Mesothelial cell of epicardium (in vitro differentiated cells): ENCODE measurements around the gene SCUBE3. TPM values are rescaled to one million over a fixed set of nuclear protein-coding genes. Genes with fewer than 3 reads are reported as not detected.

Source experiments
- DNase-seq, 2 experiments: peaks; one replicate each; pipeline ENCODE4 v3.0.0; 2021; ENCODE audit warnings: low spot score in 2 of 2; ENCODE audit not compliant: unreplicated experiment in 2 of 2
- H3K27ac Mint-ChIP-seq: 2 replicates; pipeline ENCODE4 v1.8.0; 2021; ENCODE audit warnings: mixed read lengths
- H3K27me3 Mint-ChIP-seq: 2 replicates; pipeline ENCODE4 v1.8.0; 2021; ENCODE audit warnings: low read depth, mixed read lengths
- H3K36me3 Mint-ChIP-seq: 2 replicates; pipeline ENCODE4 v1.8.0; 2021; ENCODE audit warnings: mixed read lengths
- H3K4me1 Mint-ChIP-seq: 2 replicates; pipeline ENCODE4 v1.8.0; 2021; ENCODE audit warnings: mixed read lengths
- H3K4me3 Mint-ChIP-seq: 2 replicates; pipeline ENCODE4 v1.8.0; 2021; ENCODE audit warnings: mild to moderate bottlenecking, moderate library complexity, mixed read lengths
- H3K9me3 Mint-ChIP-seq: 2 replicates; pipeline ENCODE4 v1.8.0; 2021; ENCODE audit warnings: mixed read lengths
- total RNA-seq: library from RNA; stranded (reverse); gene quantifications from 3 replicates; pipeline ENCODE4 v1.2.1, GENCODE V29; 2021
- TF ChIP-seq, protein P1 (sequence below): fragments of 200-600 bp; sonication (generic); IDR thresholded peaks from one replicate; pipeline ENCODE4 v1.5.0; 2021; ENCODE audit warnings: antibody characterized with exemption; ENCODE audit not compliant: unreplicated experiment

Gene SCUBE3
- total RNA-seq, 1 donor from 2014 or later: 54.8 TPM

DNA sequence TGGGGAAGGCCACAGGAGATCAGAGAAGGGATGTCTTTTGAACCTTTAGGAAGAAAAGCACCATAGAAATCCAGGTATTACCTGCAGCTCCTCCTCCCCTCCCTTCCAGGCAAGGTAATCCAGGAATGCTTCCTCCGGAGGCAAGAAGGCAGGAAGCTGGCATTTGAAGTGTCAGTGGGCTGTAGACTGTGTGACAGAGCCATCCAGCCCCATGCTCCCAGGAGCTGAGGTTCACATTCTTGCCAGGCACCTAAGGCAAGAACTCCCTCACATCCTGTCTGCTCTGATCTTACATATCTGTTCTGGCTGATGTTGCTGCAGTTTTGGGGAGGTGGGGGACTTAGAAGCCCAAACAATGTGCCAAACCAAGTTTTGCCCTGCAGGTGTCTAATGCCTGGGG is 27.8 kb upstream of the SCUBE3 start:
- no peaks in the 10 kb centered on the region for H3K36me3 Mint-ChIP-seq
- H3K27ac Mint-ChIP-seq: no peak overlapping the region
- no peak for DNase-seq
- H3K27me3 Mint-ChIP-seq: no peaks in the 10 kb centered on the region
- no peaks in the 10 kb centered on the region for H3K9me3 Mint-ChIP-seq
- H3K4me3 Mint-ChIP-seq: no peak overlapping the region
- TF ChIP-seq, protein P1, sequence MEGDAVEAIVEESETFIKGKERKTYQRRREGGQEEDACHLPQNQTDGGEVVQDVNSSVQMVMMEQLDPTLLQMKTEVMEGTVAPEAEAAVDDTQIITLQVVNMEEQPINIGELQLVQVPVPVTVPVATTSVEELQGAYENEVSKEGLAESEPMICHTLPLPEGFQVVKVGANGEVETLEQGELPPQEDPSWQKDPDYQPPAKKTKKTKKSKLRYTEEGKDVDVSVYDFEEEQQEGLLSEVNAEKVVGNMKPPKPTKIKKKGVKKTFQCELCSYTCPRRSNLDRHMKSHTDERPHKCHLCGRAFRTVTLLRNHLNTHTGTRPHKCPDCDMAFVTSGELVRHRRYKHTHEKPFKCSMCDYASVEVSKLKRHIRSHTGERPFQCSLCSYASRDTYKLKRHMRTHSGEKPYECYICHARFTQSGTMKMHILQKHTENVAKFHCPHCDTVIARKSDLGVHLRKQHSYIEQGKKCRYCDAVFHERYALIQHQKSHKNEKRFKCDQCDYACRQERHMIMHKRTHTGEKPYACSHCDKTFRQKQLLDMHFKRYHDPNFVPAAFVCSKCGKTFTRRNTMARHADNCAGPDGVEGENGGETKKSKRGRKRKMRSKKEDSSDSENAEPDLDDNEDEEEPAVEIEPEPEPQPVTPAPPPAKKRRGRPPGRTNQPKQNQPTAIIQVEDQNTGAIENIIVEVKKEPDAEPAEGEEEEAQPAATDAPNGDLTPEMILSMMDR: no peak
- H3K4me1 Mint-ChIP-seq: peaks cover 25% of the 10 kb centered on the region

DNA sequence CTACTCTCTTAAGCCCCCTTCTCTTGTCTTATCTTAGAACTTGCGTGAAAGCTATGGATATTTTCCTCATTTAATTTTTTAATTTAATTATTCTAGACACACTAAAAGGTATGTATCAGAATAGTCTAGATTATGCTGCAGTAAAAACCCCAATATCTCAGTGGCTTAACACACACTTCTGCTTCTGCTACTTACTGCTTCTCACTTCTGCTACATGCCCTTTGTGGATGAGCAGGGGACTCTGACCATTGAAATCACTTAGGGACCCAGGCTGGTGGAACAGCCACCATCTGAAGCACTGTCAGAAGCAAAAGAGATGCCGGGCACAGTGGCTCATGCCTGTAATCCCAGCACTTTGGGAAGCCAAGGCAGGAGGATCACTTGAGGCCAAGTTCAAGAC is 27.2 kb upstream of the SCUBE3 start:
- no peak for DNase-seq
- peaks cover 19% of the 10 kb centered on the region for H3K4me1 Mint-ChIP-seq
- no peaks in the 10 kb centered on the region for H3K27me3 Mint-ChIP-seq
- TF ChIP-seq, protein P1: no peak
- H3K4me3 Mint-ChIP-seq: no peak overlapping the region
- no peaks in the 10 kb centered on the region for H3K36me3 Mint-ChIP-seq
- no peaks in the 10 kb centered on the region for H3K9me3 Mint-ChIP-seq
- H3K27ac Mint-ChIP-seq: no peak overlapping the region

DNA sequence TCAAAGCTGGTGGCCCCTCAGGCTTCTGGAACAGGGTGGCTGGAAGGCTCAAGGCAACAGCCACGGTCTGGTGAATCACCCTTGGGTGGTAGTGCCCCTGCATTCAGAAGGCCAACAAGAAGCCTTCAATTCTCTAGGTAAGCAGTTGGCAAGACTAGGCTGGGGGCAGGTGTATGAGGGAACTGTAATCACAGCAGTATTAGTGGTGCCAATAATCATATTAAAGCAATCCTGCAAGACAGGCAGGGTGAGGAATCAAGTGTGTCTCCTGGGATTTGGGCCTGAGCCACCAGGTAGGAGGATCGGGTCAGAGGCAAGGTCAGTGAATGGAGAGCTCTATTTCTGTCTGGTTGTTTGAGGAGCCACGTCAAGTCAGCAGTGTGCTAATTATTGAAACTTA is 24.9 kb upstream of the SCUBE3 start:
- Mint-ChIP-seq H3K36me3 (no peaks in the 10 kb centered on the region), H3K9me3 (no peaks in the 10 kb centered on the region), H3K27ac (no peak overlapping the region), H3K4me3 (no peak overlapping the region), H3K27me3 (no peaks in the 10 kb centered on the region), H3K4me1 (peaks cover 11% of the 10 kb centered on the region)
- TF ChIP-seq, protein P1: no peak
- no peak for DNase-seq

DNA sequence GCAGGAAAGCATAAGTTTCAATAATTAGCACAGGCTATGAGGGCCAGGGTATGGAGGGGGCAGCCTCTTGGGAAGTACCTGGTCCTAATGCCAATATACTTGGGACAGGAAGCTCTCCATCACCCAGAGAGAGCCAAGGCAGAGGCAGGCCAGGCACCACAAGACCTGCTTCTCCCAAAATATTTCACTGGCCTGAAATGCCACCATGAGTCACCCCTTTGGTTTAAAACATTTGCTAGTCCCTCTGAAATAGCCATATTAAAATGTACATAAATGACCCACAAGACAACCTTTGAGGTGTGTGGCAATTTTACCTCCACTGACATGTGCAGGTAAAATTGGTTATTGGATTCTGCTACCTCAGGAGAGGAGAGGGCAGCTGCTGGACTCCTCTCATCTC is 23.4 kb upstream of the SCUBE3 start:
- no peak for DNase-seq
- Mint-ChIP-seq H3K9me3 (no peaks in the 10 kb centered on the region), H3K27me3 (no peaks in the 10 kb centered on the region), H3K36me3 (no peaks in the 10 kb centered on the region), H3K27ac (no peak overlapping the region), H3K4me1 (peaks cover 4% of the 10 kb centered on the region), H3K4me3 (no peak overlapping the region)
- TF ChIP-seq, protein P1: no peak

DNA sequence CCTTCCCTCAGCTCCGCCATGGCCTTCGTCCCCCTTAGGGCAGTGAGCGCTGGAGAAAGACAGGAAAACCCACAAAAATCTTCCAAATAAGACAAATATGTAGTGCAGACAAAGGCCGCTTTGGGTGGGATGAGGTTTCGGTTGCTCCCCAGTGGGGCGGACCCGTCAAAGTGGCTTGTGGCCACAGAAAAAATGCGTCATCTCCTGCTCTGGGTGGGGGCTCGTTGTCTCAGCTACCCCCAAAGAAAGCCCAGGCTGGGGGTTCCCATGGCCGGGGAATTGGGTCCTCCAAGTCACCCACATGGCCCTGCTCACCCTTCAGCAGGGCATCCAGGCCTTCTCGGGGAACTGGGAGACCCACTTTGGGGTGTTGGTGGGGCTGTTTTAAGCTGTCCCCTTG is 21.9 kb upstream of the SCUBE3 start:
- Mint-ChIP-seq H3K36me3 (no peaks in the 10 kb centered on the region), H3K4me3 (no peak overlapping the region), H3K27me3 (no peaks in the 10 kb centered on the region), H3K9me3 (peaks cover under 1% of the 10 kb centered on the region), H3K27ac (no peak overlapping the region), H3K4me1 (no peaks in the 10 kb centered on the region)
- TF ChIP-seq, protein P1: no peak
- no peak for DNase-seq

DNA sequence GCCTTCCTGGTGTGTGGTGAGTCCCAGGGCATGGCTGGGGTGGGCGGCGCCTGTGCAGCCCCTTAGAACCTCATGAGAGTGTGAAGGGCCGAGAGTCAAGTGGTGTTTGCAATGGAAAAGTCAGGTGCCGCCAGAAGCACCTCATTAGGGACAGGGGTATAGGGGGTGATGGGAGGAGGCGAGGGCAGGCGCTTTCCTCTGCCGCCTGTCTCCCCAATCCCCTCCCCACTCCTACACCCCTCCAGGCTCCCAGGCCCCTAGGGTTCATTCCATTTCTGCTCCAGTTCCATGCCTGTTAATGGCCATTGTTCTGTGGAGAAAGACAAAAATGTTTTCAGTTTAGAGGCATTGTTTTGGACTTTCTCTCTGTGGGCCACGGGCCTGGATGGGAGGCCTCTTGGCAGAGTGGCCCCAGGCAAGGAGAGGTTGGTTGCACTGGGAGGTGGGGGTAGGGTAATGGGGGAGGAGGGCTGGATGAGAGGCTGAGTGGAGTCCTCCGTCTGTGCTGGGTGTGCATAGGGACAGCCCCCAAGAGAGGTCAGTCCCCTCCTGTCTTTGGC is 21.4 kb upstream of the SCUBE3 start:
- no peaks in the 10 kb centered on the region for H3K36me3 Mint-ChIP-seq
- H3K4me1 Mint-ChIP-seq: no peaks in the 10 kb centered on the region
- H3K27ac Mint-ChIP-seq: no peak overlapping the region
- no peak overlapping the region for H3K4me3 Mint-ChIP-seq
- no peak for DNase-seq
- H3K27me3 Mint-ChIP-seq: no peaks in the 10 kb centered on the region
- peaks cover 6% of the 10 kb centered on the region for H3K9me3 Mint-ChIP-seq
- TF ChIP-seq, protein P1: no peak
